ENCODE data around the gene TOB2.

The TOB2 gene, protein sequence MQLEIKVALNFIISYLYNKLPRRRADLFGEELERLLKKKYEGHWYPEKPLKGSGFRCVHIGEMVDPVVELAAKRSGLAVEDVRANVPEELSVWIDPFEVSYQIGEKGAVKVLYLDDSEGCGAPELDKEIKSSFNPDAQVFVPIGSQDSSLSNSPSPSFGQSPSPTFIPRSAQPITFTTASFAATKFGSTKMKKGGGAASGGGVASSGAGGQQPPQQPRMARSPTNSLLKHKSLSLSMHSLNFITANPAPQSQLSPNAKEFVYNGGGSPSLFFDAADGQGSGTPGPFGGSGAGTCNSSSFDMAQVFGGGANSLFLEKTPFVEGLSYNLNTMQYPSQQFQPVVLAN
- total RNA-seq = 138 to 194 reads per million in 2 donors

DNA sequence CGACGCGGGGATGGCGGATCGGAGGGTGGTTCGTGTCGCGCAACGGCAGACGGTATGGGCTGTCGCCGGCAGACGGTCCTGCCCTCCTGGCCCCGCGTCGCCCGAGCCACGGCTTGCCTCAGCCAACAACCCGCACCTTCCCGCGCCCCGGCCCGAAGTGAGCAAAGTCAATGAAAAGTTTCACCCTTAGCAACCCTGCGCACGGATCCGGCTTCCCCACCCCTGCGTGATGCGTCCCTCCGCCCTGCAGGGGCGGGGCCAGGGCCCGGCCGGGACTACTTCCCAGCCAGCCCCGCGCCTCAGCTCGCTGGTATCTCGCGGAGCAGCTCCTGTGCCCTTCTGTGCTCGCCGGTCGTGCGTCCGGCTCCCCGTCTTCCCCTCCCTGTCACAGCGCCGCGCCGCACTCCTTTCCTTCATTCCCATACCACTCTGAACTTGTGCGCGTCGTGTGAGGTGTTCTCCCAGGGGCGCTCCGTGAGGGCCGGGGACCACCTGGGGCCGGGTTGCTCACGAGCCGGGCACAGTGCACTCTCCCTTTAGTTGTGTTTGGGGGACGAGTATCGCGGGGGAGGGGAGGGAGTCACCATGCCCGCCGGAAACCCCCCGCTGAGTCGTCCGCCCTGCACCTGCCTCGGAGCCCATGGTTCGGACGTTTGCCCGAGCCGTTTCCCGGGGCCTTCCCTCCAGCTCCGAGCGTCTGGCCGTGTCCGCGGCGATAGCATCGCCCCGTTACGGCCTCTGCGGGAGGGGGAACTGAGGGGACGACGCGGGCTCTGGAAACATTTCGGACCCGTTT lies at the start of gene TOB2:
TOB2 (minus strand) TSS at position 163 of the 796 bp plus-strand sequence. CDS start 9,456 bp downstream, outside the sequence.
- peak; percentile 87 to 97 (median 89) for DNase-seq

DNA sequence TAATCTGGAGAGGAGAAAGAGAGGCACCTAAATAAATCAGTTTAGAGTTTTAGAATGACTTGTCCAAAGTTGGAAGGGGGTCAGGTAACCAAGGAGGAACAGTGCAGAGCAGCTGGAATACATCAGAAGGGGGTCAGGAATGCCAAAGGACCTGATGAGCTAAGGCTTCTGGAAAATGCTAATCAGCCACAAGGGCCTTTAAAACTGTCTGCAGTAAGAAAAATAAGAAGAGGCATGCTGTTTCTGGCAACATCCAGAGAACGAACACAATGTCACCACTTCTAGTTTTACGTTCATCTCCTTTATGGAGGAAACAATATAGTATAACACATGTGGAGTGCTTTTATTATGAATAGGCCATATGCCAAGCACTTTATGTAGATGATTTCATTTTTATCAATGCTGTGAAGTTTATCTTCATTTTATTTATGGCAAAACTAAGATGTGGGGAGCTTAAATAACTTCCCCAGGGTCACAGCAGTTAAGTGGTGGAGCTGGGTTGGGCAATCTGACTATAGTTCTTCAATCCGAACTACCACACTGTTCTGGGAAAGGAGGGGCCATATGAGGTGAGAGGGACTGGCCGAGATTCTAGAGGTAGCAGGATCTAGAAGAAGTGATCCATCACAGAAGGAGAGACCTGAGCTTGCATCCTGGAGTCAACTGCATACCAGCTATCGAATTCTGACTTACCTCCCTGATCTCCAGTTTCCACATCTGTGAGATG lies 44.9 kb upstream of the TOB2 start:
- no peak for DNase-seq

DNA sequence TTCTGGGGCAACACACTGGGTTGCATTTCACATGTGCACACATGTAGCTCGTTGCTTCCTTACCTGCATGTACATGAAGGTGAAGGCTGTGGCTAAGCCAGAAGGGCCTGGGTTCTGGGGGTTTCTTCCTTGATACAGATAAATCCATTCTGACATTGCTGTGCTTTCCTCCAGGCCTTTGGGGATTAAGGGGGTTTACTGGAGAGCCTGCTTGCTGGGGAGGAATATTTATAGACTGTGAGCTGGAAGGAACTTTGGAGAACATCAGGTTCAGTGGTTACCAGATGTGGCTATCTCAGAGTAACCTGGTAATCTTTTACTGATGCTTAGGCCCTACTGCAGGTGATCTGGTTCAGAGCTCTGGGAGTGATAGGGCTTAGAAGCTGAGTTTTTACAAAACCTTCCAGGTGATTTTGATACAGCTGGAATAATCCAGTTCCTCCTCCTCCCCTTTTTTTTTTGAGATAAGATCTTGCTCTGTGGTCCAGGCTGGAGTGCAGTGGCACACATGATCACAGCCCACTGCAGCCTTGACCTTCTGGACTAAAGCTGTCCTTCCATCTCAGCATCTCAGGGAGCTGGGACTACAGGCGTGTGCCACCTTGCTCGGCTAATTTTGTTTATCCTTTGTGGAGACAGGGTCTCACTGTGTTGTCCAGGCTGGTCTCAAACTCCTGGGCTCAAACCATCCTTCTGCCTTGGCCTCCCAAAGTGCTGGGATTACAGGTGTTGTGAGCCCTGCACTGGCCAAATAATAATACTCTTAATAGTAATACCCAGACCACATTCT lies 42.2 kb upstream of the TOB2 start:
- DNase-seq = no peak

DNA sequence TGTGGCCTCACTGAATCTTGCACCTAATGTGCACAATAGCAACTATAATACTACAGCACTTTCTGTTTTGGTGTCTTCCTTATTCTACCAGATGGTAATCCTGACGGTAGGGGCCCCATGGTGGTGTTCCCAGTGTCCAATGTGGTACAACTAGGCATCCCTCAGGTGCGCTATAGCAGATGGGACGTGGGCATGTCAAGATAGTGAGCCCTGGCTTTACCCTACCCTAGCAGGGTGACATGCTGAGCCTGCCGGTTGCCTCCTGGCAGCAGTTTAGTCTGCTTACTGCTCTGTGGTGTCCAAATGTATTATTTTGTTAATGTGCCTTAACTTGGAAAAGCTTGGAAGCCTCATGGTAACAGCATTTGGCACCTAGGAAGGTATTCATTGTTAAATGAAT lies 41.5 kb upstream of the TOB2 start:
- no peak for DNase-seq

DNA sequence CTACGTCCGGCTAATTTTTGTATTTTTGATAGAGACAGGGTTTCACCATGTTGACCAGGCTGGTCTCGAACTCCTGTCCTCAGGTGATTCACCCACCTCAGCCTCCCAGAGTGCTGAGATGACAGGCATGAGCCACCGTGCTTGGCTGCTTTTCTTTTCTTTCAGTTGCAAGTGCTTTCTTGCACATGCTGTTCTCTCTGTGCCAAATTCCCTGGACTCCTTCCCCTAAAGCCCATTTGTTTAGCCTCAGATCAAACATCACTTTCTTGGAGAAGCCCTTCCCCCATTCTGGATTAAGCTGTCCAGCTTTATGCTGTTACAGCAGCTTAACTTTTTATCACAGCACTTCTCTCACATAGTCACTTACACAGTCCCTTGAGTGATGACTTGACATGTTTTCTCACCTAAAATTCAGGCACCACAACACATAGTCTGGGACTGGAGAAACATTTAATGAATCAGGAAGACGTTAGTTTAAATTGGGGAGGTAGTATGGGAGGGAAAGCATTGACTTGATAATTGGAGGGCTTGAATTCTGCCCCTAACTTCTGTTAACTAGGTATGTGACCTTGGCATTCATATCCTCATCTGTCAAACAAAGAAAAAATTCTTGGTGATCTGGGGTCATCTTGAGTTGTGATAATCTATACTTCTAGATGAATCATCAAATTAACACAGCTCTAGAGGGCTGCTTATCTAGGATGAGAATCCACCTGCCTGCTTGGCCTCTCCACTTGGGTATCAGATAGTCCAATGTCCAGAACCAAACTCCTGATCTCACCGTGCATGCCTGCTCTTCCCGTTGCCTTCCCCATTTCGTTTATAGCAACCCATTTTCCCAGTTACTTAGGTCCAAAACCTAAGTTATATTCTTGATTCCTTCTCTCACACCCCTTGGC lies 40.7 kb upstream of the TOB2 start:
- no peak for DNase-seq

DNA sequence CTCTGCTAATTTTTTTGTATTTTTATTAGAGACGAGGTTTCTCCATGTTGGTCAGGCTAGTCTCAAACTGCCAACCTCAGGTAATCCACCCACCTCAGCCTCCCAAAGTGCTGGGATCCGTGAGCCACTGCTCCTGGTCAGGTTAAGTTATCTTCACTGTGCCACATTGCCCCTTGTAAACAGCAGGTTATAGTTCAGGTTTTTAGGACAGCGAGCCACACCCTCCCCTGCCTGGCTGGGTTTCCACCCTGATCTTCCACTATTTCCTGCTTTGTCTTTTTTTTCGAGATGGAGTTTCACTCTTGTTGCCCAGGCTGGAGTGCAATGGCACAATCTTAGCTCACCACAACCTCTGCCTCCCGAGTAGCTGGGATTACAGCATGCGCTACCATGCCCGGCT lies 38.4 kb upstream of the TOB2 start:
- DNase-seq = no peak

DNA sequence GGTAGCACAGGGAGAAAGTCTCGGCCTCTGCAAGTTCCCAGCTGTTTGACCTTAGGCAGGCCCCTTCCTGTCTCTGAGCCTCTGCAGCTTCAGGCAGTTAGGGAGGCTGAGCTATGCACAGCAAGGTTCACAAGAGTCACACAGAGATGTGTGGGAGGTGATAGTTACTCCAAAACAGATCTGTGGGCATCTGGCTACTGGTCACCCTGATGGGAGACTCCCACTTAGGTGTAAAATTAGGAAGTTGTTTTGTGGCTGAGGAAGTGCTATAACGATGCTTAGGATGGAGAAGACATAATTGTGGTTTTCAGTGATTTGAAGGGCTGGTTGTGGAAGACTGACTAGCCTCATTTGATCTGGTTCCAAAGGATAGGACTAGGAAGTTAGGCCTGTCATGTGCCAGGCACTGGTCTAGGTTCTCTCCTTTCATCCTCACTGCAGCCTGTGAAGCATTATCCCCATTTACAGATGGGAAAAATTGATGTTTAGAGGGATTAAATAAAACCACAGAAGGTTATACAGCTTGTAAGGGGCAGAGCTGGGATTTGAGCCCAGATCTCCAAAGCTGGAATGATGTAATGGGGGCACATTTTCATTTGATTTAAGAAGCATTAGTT lies 35.8 kb upstream of the TOB2 start:
- no peak for DNase-seq

DNA sequence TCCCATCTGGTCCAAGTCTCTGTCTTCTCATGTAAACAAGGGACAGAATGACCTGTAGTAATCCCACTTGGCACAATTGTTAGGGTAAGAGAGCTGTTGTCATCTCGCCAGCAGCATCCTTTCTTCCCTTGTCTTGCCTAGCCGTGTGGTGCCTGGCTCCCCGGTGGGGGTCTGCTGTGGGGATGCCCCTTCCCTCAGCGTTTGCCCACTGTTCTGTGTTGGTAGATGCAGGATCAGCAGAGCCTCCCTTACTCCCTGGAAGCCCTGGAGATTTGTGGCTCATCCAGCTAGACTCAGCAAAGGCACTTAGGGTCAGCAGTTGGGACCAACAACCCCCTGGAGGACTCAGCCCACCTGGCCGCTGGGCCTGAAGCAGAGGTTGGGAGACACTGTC lies 35.3 kb upstream of the TOB2 start:
- no peak for DNase-seq

DNA sequence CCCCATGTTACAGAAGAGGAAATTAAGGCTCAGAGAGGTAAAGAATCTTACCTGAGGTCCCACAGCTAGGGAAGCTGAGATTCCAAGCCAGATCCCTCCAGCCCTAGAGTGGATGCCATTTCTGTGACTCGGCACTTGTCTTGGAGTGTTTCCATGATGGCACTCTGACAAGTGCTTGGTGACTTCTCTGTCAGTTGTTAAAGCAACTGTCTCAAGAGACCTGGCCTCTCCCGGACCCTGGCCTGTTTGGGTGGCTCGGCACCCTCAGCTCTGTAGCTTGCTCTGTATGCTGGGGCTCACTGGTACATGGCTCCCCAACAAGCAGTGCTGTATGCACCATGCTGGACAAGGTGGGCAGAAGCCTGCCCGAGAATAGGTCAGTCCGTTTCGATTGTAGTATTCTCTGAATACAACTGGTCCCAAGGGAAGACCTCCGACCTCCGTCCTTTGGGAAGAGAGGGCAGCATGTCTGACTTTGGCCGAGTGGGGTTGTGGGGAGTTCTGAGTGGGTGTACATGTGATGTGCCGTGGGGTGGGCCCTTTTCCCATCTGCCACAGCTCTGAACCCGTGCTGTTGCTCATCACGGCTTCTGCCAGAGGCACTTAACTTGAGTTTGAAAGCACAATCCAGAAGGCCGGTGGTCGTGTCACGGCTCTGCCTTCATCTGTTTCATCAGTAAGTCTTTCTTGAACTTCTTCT lies 34.7 kb upstream of the TOB2 start:
- DNase-seq = no peak

DNA sequence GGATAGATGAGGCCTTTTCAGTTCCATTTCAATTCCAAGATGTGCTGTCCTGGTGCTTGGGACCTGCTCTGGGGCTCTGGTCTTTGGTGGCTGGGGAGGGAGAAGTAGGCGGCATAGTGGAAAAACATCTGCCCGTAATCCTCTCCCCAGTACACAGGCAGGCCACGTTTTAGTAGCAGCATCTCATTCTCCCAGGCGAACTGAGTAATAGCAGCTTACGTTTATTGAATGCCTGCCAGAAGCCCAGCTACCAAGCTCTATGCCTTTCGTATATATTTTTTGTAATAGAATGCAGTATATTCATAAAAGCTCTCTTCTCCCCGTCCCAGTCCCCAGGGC lies 33.8 kb upstream of the TOB2 start:
- DNase-seq = no peak

DNA sequence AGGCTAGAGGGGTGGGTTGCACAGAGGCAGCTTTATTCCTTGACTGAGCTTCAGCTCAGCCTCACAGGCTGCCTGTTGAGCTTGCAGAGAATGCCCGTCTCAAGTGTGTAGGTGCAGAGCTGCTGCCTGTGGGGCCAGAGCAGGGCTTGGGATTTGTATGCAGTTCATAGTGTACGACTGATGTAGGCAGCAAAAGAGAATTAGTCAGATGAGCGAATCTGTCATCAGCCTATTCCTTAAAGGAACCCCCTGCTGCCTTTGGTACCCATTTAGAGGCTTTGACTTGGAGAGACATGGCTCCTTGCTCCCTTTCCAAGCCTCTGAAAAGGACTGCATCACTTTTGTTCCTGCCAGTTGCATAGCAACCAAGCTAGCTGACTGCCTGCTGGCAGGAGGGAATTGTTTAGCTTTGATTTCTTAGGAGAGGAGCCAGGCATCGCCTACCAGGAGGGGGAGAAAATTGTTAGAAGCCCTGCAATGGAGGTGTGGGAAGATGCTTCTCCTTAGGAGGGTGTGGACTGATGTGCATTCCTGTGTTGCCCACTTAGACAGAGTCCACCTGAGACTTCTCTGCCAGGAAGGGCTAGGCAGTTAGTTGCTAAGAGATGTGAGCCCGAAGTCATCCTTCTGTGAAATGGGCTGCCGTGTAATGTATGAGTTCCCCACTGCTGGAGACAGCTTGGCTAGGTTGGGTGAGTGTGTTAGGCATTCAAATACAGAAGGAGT lies 33.2 kb upstream of the TOB2 start:
- DNase-seq = no peak

DNA sequence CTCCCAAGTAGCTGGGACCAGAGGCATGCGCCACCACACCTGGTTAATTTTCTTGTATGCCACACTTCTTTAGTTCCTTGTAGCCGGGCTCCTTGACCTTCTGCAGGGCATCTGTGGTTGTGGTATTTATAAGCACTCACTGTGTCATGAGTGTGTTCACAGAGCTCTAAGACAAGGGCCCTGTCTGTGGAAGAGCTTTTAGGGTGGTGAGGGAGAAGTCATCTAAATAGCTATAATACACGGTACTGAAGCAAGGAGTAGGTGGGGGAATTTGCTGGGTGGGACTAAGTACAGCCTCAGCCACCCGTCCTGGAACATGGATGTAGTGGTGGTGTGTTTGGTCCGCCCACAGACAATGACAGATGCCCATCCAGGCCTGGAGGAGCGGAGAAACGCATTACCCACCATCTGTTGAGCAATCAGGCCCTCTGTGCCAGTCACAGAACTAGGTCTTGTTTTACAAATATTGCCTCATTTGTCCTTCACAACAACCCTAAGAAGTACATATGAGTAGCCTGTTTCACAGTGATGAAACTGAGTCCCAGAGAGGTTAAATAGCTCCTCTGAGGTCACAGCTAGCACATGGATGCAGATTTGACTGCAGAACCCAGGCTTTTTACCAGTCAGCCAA lies 32.4 kb upstream of the TOB2 start:
- DNase-seq = no peak

DNA sequence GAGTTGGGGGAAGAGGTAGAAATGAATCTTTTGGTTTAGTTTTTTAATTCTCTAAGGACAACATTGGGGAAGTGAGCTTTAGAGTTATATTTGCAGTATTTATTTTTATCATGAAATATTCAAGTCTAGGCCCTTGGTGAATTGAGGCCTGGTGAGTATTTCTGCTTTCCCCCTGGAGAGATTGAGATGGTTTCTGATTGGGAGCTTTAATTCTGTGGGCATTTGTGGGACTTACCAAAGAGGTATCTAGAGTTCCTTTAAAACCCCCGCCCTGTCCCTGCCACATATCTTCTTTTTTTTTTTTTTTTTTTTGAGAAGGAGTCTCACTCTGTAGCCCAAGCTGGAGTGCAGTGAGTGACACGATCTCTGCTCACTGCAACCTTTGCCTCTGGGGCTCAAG lies 31.9 kb upstream of the TOB2 start:
- no peak for DNase-seq

DNA sequence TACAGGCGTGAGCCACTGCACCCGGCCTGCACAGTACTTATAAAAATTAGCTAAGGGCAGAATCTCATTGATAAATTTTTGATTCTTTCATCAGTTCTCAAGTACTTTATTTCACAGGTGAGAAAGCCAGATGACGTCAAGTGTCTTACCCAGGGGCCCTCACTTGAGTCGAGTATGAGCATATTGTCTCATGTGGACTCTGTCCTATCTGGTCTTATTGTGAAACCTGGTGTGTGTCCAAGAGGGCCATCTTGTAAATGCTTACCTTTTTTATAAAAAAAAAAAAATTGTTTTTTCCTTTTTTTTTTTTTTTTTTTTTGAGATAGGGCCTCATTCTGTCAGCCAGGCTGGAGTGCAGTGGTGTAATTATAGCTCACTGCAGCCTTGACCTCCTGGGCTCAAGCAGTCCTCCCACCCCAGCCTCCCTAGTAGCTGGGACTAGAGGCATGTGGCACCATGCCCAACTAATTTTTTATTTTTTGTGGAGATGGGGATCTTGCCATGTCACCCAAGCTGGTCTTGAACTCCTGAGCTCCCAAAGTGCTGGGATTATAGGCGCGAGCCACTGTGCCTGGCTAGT lies 28.4 kb upstream of the TOB2 start:
- no peak for DNase-seq

DNA sequence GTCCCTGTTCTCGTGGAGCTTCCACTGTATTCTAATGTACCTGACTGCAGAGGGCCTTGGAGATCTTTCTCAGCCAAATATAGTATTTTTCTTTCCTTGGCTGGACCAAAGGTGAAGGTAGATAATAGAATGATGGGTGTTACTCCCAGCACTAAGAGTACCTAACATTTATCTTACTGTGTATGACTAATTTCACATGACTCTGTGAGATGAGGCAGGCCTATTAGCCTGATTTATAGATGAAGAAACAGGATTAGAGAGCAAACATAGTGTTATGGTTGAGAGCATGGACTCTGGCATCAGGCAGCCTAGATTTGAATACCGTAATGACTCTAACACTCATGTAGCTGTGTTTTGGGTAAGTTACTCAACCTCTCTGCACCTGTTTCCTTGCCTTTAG lies 25.0 kb upstream of the TOB2 start:
- DNase-seq = no peak

DNA sequence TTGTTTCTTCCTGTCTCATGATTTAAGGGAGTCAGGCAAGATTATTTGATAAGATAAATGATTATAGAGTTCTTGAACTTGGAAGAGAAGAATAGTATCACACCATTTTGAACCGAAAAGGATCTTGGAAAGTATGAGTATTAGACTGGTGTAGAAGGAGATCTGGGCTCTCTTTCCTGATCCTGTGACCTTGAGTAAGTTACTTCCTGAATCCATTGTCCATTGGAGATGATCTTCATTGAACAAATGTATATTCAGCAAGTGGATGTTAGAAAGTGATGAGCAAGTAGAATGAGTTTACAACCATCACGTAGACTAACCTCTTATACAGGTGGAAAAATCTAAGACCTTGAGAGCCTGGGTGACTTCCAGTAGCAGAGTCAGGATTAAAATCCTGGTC lies 24.3 kb upstream of the TOB2 start:
- DNase-seq = no peak

DNA sequence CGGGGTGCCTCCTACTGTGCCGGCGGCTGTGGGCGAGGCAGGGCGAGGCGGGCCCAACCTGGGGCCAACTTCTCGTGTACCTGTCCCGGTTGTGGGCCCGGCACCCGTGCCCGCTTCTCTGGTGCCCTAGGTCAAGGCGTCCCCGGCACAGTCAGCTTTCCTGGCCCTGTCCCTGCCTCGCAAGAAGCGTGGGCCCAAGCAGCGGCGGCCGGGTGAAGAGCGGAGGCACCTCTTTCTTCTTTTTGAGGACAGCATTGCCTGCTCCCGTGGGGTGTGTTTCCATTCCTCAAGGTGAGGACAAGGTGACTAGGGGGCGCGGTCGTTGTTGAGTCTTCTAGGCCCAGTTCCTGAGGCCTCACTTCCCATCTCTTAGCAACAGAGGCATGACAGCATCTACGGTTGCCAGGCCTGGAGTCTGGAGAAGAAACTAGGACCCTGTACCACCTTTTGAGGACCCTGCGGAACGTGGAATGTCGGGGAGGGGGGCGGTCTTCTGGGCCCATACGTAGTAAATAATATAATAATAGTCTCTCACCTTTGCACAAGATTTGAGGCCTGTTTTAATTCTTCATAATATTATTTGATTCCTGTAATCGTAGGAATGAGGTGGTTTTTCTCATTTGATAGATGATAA lies 22.7 kb upstream of the TOB2 start:
- DNase-seq = peak in 1 of 5 experiments; percentile 21

All from T-helper 2 cell (primary cell).